ENCODE results near the gene WNT1.

Gene WNT1

DNA sequence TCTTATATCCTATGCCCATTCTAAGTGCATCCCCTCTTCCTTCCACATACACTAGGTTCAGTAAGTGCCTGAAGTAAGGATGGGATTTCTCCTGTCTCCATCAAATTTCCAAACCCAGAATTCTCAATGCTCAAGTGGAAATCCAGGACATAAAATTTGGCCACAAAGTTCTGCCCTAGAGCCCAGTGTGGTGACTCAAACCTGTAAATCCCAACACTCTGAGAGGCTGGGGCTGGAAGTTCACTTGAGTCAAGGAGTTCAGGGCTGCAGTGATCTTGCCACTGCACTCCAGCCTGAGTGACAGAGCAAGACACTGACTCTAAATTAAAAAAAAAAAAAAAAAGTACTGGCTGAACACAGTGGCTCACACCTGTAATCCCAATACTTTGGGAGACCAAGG is 16.3 kb upstream of the WNT1 start:
- no peak for DNase-seq

- DNase-seq: no peak
These were observed 12.8 kb upstream of the WNT1 start for GRCh38 chr12:48965298-48965838.

GRCh38 chr12:48966177-48966895 is 11.8 kb upstream of the WNT1 start:
- no peak for DNase-seq

GRCh38 chr12:48967991-48968390 is 10.1 kb upstream of the WNT1 start:
- DNase-seq: no peak

DNA sequence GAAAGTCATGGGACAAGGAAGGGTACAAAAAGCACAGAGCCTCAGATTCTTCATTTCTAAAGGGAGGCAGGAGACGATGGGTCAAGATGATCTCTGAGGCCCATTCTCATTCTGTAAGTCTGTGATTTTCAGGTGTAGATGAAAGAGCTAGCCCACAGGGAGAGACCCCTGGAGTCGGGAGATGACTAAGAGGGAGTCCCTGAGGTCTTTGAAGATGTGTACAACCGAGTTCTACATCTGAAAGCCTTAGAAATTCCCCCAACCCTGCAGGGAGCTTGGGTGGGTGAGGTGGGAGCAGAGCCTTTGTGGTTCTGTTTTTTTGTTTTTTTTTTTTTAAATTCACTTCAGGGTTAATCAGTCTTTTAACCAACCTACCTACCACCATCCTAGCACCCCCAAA is 9.7 kb upstream of the WNT1 start:
- no peak for DNase-seq

DNA sequence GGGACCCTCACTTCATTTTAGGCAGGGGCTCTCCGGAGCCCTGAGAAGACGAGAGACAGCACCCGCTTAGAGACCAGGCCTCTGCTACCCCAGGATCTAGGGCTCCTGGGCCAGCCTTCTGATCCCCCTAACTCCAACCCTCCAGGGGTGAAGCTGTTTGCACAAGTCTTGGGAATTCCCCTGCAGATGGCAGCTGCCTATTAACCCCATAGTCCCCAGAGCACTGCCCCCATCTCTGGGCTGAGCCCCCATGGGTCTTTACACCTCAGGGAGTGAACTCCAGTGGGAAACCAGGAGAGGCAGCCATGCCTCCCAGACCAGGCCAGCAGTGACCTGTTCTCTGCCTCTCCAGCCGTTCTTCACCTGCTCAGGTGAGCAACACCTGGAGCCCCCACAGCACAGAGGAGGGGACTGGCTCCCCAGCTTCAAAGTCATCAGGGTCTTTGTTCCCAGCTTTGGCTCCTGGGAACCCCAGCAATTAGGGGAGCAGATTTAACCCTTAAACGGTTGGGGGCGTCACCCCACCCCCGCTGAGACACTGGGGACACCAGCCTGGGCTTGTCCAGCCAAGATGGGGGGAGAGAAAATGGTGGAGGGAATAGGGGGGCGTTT is 8.9 kb upstream of the WNT1 start:
- no peak for DNase-seq

DNA sequence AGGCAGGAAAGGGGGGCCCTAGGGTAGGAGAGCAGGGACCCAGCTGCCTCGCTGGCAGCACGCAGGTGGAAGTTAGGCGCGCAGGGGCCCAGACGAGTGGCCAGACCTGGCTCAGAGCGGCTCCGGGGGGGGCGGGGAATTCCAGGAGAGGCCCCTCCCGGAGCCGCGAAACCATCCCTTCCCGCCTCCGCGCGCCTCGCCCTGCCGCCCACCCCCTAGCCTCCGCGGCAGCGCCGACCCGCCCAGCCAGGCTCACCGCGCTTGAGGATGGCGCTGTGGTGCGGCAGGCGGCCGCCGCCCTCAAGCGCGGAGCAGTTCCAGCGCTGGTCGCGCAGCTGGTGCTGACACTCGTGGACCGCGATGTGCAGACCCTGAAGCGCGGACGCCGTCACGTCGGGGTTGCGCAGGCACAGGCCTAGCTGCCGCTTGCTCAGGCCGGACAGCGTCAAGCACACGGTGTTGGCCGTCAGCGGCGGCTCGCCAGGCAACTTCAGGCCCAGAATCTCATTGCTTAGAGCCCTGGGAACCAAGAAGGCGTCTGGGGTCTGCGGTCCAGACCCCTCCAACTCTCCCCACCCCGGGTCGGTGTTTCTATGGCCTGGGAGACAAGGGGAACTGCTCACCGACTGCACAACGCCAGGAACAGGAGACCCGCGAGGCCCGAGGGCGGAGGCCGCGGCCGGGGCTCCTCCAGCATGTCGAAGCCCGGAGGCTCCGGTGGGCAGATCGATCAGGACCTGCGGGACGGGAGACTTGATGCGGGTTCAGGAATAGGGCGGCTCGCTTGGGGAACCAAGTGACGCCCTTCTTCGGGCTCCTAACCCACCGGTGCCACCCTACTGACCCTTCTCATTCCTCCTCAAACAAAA is 8.1 kb upstream of the WNT1 start:
- peak; percentile 35 for DNase-seq

DNA sequence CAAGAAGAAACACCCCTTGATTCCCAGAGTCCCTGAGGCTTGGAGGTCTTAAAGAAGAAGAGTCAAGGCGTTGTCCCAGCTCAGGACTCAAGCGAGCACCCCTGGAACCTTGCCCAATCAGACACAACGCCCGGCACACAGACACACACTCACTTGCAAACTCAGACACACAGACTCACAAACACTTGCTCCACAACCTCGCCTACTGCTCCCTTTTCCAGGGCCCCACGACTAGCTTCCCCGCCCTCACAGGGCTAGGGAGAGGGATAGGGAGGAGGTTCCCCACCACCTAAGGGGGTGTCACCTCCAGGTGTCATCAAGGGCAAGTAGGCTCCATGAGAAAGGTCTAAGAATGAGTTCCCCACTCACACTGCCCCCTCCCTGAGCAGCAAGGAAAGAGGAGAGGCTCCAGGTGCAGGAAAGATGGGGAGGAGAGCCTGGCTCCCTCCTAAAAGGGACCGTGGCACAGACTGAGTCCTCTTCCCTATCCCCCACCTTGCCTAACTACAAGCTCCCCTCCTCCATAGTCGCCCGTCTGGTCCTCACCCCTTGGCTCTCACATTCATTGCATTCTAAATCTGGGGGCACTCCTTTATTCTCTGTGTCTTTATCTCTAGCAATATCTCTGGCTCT is 7.3 kb upstream of the WNT1 start:
- DNase-seq: no peak

DNA sequence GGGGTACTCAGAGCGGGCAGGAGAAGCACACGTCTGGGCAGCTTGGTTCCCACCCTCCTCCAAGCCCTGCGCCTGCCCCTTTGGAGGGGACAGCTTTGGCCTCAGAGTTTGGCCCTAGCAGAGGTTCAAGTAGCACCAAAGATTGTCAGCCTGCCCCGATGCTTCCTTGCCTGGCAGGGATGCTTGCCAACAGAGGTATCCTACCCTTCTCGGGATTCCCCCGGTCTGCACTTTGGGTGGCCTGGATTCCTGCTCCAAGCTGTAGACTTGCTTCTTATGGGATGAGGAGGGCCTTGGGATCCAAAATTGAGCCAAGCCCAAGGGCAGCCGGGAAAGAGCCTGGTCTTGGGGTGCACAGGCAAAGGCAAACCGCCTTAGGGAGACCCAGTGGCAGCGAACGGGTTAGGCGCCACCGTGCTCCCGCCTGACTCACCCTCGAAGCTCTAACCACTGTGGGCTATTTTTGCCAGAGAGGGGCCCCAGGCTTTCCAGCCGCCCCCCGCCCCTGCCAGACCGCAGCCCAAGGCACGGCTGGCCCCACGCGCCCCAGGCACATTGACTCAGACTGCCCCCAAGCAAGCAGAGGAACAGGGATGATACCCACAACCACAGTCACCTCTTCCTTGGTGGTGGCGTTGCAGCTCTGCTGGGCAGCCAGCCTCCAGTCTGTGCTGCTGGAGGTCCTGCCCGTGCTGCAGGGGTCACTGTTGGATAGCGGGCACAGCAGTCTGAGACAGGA is 5.7 kb upstream of the WNT1 start:
- DNase-seq: no peak

- DNase-seq: no peak
These were observed 5.1 kb upstream of the WNT1 start for GRCh38 chr12:48972952-48973483.

DNA sequence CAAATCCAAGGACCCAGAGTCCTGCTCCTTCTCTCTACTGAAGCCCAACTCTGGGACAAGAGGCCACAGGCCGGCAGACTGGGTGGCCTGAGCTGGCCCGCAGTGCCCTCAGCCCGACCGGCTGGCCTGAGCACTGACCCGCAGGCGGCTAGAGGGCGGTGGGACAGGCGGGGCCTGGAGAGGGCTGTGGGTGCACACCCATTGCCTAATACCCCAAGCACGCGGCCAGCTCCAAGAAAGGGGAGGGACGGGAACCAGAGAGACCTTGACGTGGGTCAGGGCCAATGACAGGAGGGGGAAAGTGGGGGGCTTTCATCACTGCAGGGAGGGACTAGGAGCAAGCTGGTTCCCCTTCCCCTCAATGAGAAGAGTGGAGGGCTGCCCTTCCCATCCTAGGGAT is 4.6 kb upstream of the WNT1 start:
- DNase-seq: no peak

- DNase-seq: peak; percentile 38
These were observed 4.0 kb upstream of the WNT1 start for GRCh38 chr12:48973941-48974673.

GRCh38 chr12:48977290-48978281 is 536 bp upstream of the WNT1 start:
- peak; percentile 88 for DNase-seq

- no peak for DNase-seq
These were observed 849 bp downstream of the WNT1 start for GRCh38 chr12:48978741-48979601.

DNA sequence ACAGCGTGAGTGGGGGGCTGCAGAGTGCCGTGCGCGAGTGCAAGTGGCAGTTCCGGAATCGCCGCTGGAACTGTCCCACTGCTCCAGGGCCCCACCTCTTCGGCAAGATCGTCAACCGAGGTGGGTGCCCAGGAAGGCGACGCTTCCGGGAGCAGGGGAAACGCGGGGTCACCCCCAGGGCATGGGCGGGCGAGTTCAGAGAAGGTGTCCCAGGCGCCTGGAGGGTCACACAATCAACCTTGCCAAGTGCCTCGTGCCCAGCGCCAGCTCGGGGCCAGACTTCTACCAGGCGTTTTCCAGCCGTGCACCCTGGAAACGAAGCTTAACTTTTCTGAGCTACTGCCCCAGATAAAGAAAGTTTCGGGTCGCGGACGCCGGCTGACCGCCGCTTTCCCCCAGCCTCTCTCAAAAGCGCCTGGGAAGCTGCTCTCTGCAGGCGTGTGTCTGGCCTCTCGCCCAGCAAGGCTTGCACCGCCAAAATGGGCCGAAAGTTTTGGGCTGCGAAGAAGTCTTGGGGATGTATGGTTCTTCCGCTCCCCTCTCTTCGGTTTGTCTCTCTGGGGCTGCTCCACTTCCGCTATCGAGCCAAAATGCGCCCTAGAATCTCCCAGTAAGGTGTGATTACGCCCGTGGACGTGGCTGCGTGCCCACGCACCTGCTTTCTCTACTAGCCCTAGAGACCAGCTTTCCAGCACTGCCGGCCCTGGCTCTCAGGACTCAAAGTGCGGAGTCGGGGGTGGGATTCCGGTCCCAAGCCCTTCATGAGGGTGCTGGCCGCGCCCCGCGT is 1.7 kb downstream of the WNT1 start:
- DNase-seq: peak; percentile 35

DNA sequence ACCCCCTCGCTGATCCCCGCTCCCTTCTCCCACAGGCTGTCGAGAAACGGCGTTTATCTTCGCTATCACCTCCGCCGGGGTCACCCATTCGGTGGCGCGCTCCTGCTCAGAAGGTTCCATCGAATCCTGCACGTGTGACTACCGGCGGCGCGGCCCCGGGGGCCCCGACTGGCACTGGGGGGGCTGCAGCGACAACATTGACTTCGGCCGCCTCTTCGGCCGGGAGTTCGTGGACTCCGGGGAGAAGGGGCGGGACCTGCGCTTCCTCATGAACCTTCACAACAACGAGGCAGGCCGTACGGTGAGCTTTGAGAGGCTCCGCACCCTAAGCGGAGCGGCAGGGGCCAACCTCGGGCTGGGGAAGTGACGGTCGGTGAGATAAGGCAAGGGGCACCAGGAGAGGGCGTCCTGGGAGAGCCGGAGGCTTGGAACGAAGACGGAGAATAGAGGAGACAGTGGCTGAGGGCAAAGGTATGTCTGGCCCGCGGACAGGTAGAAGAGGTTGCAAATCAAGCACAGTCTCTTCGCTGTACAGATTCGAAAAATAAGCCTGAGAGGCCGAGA is 2.3 kb downstream of the WNT1 start:
- peak; percentile 25 for DNase-seq

DNA sequence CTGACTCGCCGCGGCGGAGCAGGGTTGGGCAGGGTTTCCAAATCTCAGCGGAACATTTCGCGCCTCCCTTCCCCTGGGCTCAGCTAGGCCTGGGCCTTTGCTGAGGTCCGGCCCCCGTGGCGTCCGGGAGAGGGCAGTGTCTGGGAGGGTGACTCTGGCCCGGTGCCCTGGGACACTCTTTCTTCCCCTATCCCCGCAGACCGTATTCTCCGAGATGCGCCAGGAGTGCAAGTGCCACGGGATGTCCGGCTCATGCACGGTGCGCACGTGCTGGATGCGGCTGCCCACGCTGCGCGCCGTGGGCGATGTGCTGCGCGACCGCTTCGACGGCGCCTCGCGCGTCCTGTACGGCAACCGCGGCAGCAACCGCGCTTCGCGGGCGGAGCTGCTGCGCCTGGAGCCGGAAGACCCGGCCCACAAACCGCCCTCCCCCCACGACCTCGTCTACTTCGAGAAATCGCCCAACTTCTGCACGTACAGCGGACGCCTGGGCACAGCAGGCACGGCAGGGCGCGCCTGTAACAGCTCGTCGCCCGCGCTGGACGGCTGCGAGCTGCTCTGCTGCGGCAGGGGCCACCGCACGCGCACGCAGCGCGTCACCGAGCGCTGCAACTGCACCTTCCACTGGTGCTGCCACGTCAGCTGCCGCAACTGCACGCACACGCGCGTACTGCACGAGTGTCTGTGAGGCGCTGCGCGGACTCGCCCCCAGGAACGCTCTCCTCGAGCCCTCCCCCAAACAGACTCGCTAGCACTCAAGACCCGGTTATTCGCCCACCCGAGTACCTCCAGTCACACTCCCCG is 3.0 kb downstream of the WNT1 start:
- DNase-seq: peak; percentile 48

Measured in T-helper 9 cell (primary cell).